ENCODE measurements around the gene AGPAT3.
"Not testable (repeated sequence)": the region's sequence is repeated elsewhere in the genome, so short reads cannot be mapped to it uniquely, and the experiment has no call there.

AGPAT3 gene

GRCh38 chr21:43895196-43895595 lies 30.2 kb downstream of the AGPAT3 start:
- Histone ChIP-seq H3K4me3 (ENCODE audit: low read length) (no peak overlapping the region), H3K36me3 (ENCODE audit: control insufficient read depth, insufficient read depth, low read length) (peaks cover 4% of the 10 kb centered on the region), H3K4me1 (ENCODE audit: control insufficient read depth, insufficient read depth, low read length) (peaks cover 26% of the 10 kb centered on the region), H3K27me3 (ENCODE audit: control insufficient read depth, insufficient read depth, low read length) (no peaks in the 10 kb centered on the region), H3K9me3 (ENCODE audit: control insufficient read depth, low read length) (no peaks in the 10 kb centered on the region), H3K9ac (ENCODE audit: low read length) (no peak overlapping the region)

DNA sequence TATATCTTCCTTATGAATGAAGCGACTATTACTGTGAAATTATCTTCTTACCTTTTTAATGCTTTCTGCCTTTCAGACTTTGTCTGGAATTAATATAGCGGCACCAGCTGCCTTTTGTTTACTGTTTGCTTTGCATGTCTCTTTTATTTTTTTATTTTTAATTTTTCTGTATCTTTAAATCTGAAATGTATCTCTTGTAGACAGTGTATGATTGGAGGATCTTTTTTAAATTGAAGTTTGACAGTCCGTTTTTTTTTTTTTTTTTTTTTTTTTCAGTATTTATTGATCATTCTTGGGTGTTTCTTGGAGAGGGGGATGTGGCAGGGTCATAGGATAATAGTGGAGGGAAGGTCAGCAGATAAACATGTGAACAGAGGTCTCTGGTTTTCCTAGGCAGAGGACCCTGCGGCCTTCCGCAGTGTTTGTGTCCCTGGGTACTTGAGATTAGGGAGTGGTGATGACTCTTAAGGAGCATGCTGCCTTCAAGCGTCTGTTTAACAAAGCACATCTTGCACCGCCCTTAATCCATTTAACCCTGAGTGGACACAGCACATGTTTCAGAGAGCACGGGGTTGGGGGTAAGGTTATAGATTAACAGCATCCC lies 31.8 kb downstream of the AGPAT3 start:
- not testable (repeated sequence) for H3K36me3 ChIP-seq (ENCODE audit: control insufficient read depth, insufficient read depth, low read length); H3K9me3 ChIP-seq (ENCODE audit: control insufficient read depth, low read length); H3K4me3 ChIP-seq (ENCODE audit: low read length); H3K27me3 ChIP-seq (ENCODE audit: control insufficient read depth, insufficient read depth, low read length); H3K9ac ChIP-seq (ENCODE audit: low read length)
- peaks cover 30% of the 10 kb centered on the region for H3K4me1 ChIP-seq (ENCODE audit: control insufficient read depth, insufficient read depth, low read length)

GRCh38 chr21:43899307-43900077 lies 34.5 kb downstream of the AGPAT3 start:
- H3K36me3 ChIP-seq (ENCODE audit: control insufficient read depth, insufficient read depth, low read length) = no peaks in the 10 kb centered on the region
- H3K9ac ChIP-seq (ENCODE audit: low read length) = no peak overlapping the region
- H3K27me3 ChIP-seq (ENCODE audit: control insufficient read depth, insufficient read depth, low read length) = no peaks in the 10 kb centered on the region
- no peaks in the 10 kb centered on the region for H3K9me3 ChIP-seq (ENCODE audit: control insufficient read depth, low read length)
- peaks cover 17% of the 10 kb centered on the region for H3K4me1 ChIP-seq (ENCODE audit: control insufficient read depth, insufficient read depth, low read length)
- no peak overlapping the region for H3K4me3 ChIP-seq (ENCODE audit: low read length)

DNA sequence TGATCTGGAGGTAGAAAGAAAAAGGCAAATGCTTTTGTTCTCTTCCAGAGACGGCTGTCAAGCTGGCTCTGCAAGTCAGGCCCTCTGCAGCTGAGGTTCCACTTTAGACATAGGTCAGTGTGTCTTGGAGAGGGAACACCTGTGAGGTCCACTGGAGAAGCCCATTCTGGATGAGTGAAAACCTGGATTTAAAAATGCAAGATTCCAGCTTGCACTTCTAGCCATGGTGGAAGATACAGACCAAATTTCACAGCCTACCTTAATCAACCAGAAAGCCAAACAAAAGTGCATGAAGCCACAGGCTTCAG lies 35.0 kb downstream of the AGPAT3 start:
- Histone ChIP-seq H3K36me3 (ENCODE audit: control insufficient read depth, insufficient read depth, low read length) (no peaks in the 10 kb centered on the region), H3K9me3 (ENCODE audit: control insufficient read depth, low read length) (no peaks in the 10 kb centered on the region), H3K4me3 (ENCODE audit: low read length) (no peak overlapping the region), H3K9ac (ENCODE audit: low read length) (no peak overlapping the region), H3K27me3 (ENCODE audit: control insufficient read depth, insufficient read depth, low read length) (no peaks in the 10 kb centered on the region), H3K4me1 (ENCODE audit: control insufficient read depth, insufficient read depth, low read length) (peaks cover 17% of the 10 kb centered on the region)

GRCh38 chr21:43900690-43901089 lies 35.7 kb downstream of the AGPAT3 start:
- H3K9ac ChIP-seq (ENCODE audit: low read length) = no peak overlapping the region
- no peaks in the 10 kb centered on the region for H3K36me3 ChIP-seq (ENCODE audit: control insufficient read depth, insufficient read depth, low read length)
- no peaks in the 10 kb centered on the region for H3K27me3 ChIP-seq (ENCODE audit: control insufficient read depth, insufficient read depth, low read length)
- peaks cover 17% of the 10 kb centered on the region for H3K4me1 ChIP-seq (ENCODE audit: control insufficient read depth, insufficient read depth, low read length)
- H3K9me3 ChIP-seq (ENCODE audit: control insufficient read depth, low read length) = no peaks in the 10 kb centered on the region
- H3K4me3 ChIP-seq (ENCODE audit: low read length) = no peak overlapping the region

DNA sequence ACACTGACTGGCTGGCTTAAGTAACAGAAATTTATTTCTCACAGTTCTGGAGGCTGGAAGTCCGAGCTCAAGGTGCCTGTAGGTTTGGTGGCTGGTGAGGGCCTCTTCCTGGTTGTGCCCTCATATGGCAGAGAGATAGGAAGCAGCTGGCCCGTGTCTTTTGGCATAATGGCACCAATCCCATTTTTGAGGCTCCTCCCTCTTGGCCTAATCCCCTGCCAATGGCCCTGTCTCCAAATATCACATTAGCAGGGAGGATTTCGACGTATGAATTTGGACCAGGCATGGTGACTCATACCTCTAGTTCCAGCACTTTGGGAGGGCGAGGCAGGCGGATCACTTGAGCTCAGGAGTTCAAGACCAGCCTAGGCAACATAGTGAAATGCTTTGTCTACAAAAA lies 37.4 kb downstream of the AGPAT3 start:
- Histone ChIP-seq H3K27me3 (ENCODE audit: control insufficient read depth, insufficient read depth, low read length) (no peaks in the 10 kb centered on the region), H3K4me3 (ENCODE audit: low read length) (no peak overlapping the region), H3K9ac (ENCODE audit: low read length) (no peak overlapping the region), H3K9me3 (ENCODE audit: control insufficient read depth, low read length) (no peaks in the 10 kb centered on the region), H3K4me1 (ENCODE audit: control insufficient read depth, insufficient read depth, low read length) (peaks cover 17% of the 10 kb centered on the region), H3K36me3 (ENCODE audit: control insufficient read depth, insufficient read depth, low read length) (no peaks in the 10 kb centered on the region)

- H3K9ac ChIP-seq (ENCODE audit: low read length) = no peak overlapping the region
- no peaks in the 10 kb centered on the region for H3K36me3 ChIP-seq (ENCODE audit: control insufficient read depth, insufficient read depth, low read length)
- H3K4me3 ChIP-seq (ENCODE audit: low read length) = no peak overlapping the region
- no peaks in the 10 kb centered on the region for H3K9me3 ChIP-seq (ENCODE audit: control insufficient read depth, low read length)
- H3K27me3 ChIP-seq (ENCODE audit: control insufficient read depth, insufficient read depth, low read length) = no peaks in the 10 kb centered on the region
- H3K4me1 ChIP-seq (ENCODE audit: control insufficient read depth, insufficient read depth, low read length) = peaks cover 26% of the 10 kb centered on the region
Measured at GRCh38 chr21:43903451-43904091, 38.5 kb downstream of the AGPAT3 start.

GRCh38 chr21:43904331-43904781 lies 39.3 kb downstream of the AGPAT3 start:
- Histone ChIP-seq H3K36me3 (ENCODE audit: control insufficient read depth, insufficient read depth, low read length) (no peaks in the 10 kb centered on the region), H3K4me1 (ENCODE audit: control insufficient read depth, insufficient read depth, low read length) (peaks cover 30% of the 10 kb centered on the region), H3K4me3 (ENCODE audit: low read length) (no peak overlapping the region), H3K9me3 (ENCODE audit: control insufficient read depth, low read length) (no peaks in the 10 kb centered on the region), H3K9ac (ENCODE audit: low read length) (no peak overlapping the region), H3K27me3 (ENCODE audit: control insufficient read depth, insufficient read depth, low read length) (no peaks in the 10 kb centered on the region)

- Histone ChIP-seq H3K9ac (ENCODE audit: low read length) (no peak overlapping the region), H3K36me3 (ENCODE audit: control insufficient read depth, insufficient read depth, low read length) (no peaks in the 10 kb centered on the region), H3K27me3 (ENCODE audit: control insufficient read depth, insufficient read depth, low read length) (no peaks in the 10 kb centered on the region), H3K9me3 (ENCODE audit: control insufficient read depth, low read length) (no peaks in the 10 kb centered on the region), H3K4me1 (ENCODE audit: control insufficient read depth, insufficient read depth, low read length) (peaks cover 20% of the 10 kb centered on the region), H3K4me3 (ENCODE audit: low read length) (no peak overlapping the region)
Measured at GRCh38 chr21:43905726-43906455, 40.9 kb downstream of the AGPAT3 start.

DNA sequence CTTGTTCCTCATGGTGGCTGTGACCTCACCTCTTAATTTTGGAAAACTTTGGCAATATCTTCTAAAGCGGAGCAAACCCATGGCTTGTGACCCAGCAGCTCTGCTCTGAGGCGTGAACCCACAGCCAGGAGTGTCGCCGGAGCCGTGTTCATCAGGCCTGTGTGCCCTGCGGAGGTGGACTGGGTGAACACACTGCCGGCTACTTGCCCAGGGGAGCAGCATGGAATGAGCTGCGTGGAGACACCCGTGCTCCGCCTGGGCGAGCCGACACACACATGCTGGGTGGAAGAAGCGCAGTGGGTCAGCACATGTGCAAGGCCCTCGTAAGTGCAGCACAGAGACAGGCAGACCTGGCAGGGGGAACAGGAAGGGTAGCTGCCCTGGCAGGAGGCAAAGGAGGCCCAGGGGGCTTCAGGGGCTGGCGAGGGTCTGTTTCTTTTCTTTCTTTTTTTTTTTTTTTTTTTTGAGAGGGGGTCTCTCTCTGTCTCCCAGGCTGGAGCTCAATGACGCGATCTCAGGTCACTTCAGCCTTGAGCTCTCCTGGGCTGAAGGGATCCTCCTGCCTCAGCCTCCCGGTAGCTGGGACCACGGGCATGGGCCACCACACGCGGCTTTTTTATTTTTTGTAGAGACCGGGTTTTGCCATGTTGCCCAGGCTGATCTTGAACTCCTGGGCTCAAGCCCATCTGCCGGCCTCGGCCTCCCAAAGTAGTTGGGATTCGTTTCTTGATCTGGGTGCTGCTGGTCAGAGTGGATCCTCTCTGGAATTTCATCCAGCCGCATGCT lies 41.8 kb downstream of the AGPAT3 start:
- Histone ChIP-seq H3K4me3 (ENCODE audit: low read length) (no peak overlapping the region), H3K36me3 (ENCODE audit: control insufficient read depth, insufficient read depth, low read length) (no peaks in the 10 kb centered on the region), H3K9me3 (ENCODE audit: control insufficient read depth, low read length) (no peaks in the 10 kb centered on the region), H3K9ac (ENCODE audit: low read length) (no peak overlapping the region), H3K27me3 (ENCODE audit: control insufficient read depth, insufficient read depth, low read length) (no peaks in the 10 kb centered on the region), H3K4me1 (ENCODE audit: control insufficient read depth, insufficient read depth, low read length) (peaks cover 24% of the 10 kb centered on the region)

DNA sequence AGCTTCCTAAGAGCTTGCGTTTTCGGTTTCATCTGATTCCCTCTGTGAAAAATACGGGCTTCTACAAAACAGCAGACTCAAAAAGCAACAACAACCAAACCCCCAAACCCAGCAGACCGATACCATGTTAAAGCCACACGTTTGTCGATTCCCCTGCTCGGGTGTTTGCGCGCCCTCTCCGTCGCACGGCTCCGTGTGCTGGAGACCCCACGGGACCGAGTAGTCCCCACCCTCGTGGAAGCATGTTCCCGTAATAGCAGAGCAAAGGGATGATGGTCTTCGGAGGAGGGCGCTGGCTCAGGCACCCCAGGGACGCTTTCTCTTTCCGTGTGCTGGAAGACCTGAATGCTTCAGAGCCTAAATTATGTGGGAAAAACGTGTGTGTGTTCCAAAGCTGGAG lies 42.7 kb downstream of the AGPAT3 start:
- H3K36me3 ChIP-seq (ENCODE audit: control insufficient read depth, insufficient read depth, low read length) = no peaks in the 10 kb centered on the region
- peaks cover 26% of the 10 kb centered on the region for H3K4me1 ChIP-seq (ENCODE audit: control insufficient read depth, insufficient read depth, low read length)
- no peak overlapping the region for H3K9ac ChIP-seq (ENCODE audit: low read length)

More for the DNA sequence above, 42.7 kb downstream of the AGPAT3 start:
- Histone ChIP-seq H3K27me3 (ENCODE audit: control insufficient read depth, insufficient read depth, low read length) (no peaks in the 10 kb centered on the region), H3K9me3 (ENCODE audit: control insufficient read depth, low read length) (no peaks in the 10 kb centered on the region), H3K4me3 (ENCODE audit: low read length) (no peak overlapping the region)
